ENCODE measurements around the gene ZNF701. TPM values are rescaled to one million over a fixed set of nuclear protein-coding genes. Genes with fewer than 3 reads are reported as not detected.
"Not testable (repeated sequence)": the region's sequence is repeated elsewhere in the genome, so short reads cannot be mapped to it uniquely, and the experiment has no call there.

ZNF701 gene
- total and polyA plus RNA-seq, 2 experiments from 2014 or later = 6.7 TPM

- Histone ChIP-seq H3K4me2 (ENCODE audit: unreplicated experiment) (peak overlapping the region; percentile 98), H3K9me2 (ENCODE audit: insufficient read depth) (no peaks in the 10 kb centered on the region), H3K4me3 (peak overlapping the region; percentile 76), H3F3A (ENCODE audit: insufficient read depth) (peaks cover 9% of the 10 kb centered on the region), H3K9me3 (ENCODE audit: low read depth) (no peaks in the 10 kb centered on the region), H3K27ac (peak overlapping the region; percentile 38), H3K79me2 (ENCODE audit: insufficient read depth) (peaks cover 49% of the 10 kb centered on the region), H4K20me1 (ENCODE audit: insufficient read depth) (no peaks in the 10 kb centered on the region), H3K27me3 (replicated peaks; ENCODE audit: insufficient read depth) (no peaks in the 10 kb centered on the region), H2AFZ (peak overlapping the region; percentile 81), H3K4me1 (ENCODE audit: insufficient read depth) (no peaks in the 10 kb centered on the region), H3K9ac (peak overlapping the region; percentile 68), H3K36me3 (ENCODE audit: low read depth) (no peaks in the 10 kb centered on the region)
- 1 to 2% methylated on average over 35 to 38 of the region's 50 CpGs for WGBS, 2 experiments (ENCODE audit: low coverage in 1 of 2, low lambda C conversion rate in 2 of 2, missing lambda C conversion rate in 2 of 2)
- in situ Hi-C loops (cut with MboI) = no loop called here
- DNase-seq = peak; percentile 94
- TF ChIP-seq EZH2phosphoT487 (IDR thresholded peaks at IDR 0.05; ENCODE audit: insufficient read depth, low read depth) (no peak), EZH2 (IDR thresholded peaks at IDR 0.05; ENCODE audit: insufficient read depth, poor library complexity, severe bottlenecking) (no peak)
Measured at GRCh38 chr19:52535771-52536447, 34.2 kb upstream of the ZNF701 start.

- Histone ChIP-seq H2AFZ (peak overlapping the region; percentile 81), H3K4me3 (peak overlapping the region; percentile 76), H3K9me2 (ENCODE audit: insufficient read depth) (no peaks in the 10 kb centered on the region), H3K4me2 (ENCODE audit: unreplicated experiment) (peak overlapping the region; percentile 98), H4K20me1 (ENCODE audit: insufficient read depth) (no peaks in the 10 kb centered on the region), H3K27me3 (replicated peaks; ENCODE audit: insufficient read depth) (no peaks in the 10 kb centered on the region), H3K27ac (peak overlapping the region; percentile 23; the same call in 1 of the 2 replicates), H3K4me1 (ENCODE audit: insufficient read depth) (no peaks in the 10 kb centered on the region), H3K36me3 (ENCODE audit: low read depth) (no peaks in the 10 kb centered on the region), H3K79me2 (ENCODE audit: insufficient read depth) (peaks cover 50% of the 10 kb centered on the region), H3K9me3 (ENCODE audit: low read depth) (no peaks in the 10 kb centered on the region), H3K9ac (peak overlapping the region; percentile 68), H3F3A (ENCODE audit: insufficient read depth) (peaks cover 9% of the 10 kb centered on the region)
- peak; percentile 56 for DNase-seq
- in situ Hi-C loops (cut with MboI) = no loop called here
- no peak for TF ChIP-seq EZH2 (IDR thresholded peaks at IDR 0.05; ENCODE audit: insufficient read depth, poor library complexity, severe bottlenecking)
- 2% methylated on average over 17 of the region's 17 CpGs for WGBS, 2 experiments (ENCODE audit: low coverage in 1 of 2, low lambda C conversion rate in 2 of 2, missing lambda C conversion rate in 2 of 2)
Measured at GRCh38 chr19:52536448-52536800, 33.7 kb upstream of the ZNF701 start.

- H3K4me3 ChIP-seq; H3K9me3 ChIP-seq (ENCODE audit: low read depth); H3K4me1 ChIP-seq (ENCODE audit: insufficient read depth); H3F3A ChIP-seq (ENCODE audit: insufficient read depth); DNase-seq; H3K27me3 ChIP-seq (replicated peaks; ENCODE audit: insufficient read depth); H2AFZ ChIP-seq; H3K4me2 ChIP-seq (ENCODE audit: unreplicated experiment); H3K9ac ChIP-seq; H3K36me3 ChIP-seq (ENCODE audit: low read depth); H3K27ac ChIP-seq; H3K9me2 ChIP-seq (ENCODE audit: insufficient read depth); in situ Hi-C loops (cut with MboI); H4K20me1 ChIP-seq (ENCODE audit: insufficient read depth): not testable (repeated sequence)
- H3K79me2 ChIP-seq (ENCODE audit: insufficient read depth) = peaks cover 43% of the 10 kb centered on the region
- 64 to 75% methylated on average over 4 of the region's 4 CpGs for WGBS, 2 experiments (ENCODE audit: low coverage in 1 of 2, low lambda C conversion rate in 2 of 2, missing lambda C conversion rate in 2 of 2)
Measured at GRCh38 chr19:52538815-52539214, 31.3 kb upstream of the ZNF701 start.

- H3K9ac ChIP-seq; H3K27ac ChIP-seq; H3K4me1 ChIP-seq (ENCODE audit: insufficient read depth); H3K4me2 ChIP-seq (ENCODE audit: unreplicated experiment); H4K20me1 ChIP-seq (ENCODE audit: insufficient read depth); H3K27me3 ChIP-seq (replicated peaks; ENCODE audit: insufficient read depth); H3K4me3 ChIP-seq; H3K9me2 ChIP-seq (ENCODE audit: insufficient read depth); H3F3A ChIP-seq (ENCODE audit: insufficient read depth); in situ Hi-C loops (cut with MboI); H2AFZ ChIP-seq; H3K9me3 ChIP-seq (ENCODE audit: low read depth): not testable (repeated sequence)
- Histone ChIP-seq H3K79me2 (ENCODE audit: insufficient read depth) (peaks cover 43% of the 10 kb centered on the region), H3K36me3 (ENCODE audit: low read depth) (peaks cover 14% of the 10 kb centered on the region; the same call in 1 of the 2 replicates)
- DNase-seq = peak; percentile 5
- 95 to 99% methylated on average over 5 of the region's 5 CpGs for WGBS, 2 experiments (ENCODE audit: low coverage in 1 of 2, low lambda C conversion rate in 2 of 2, missing lambda C conversion rate in 2 of 2)
Measured at GRCh38 chr19:52541176-52541575, 28.9 kb upstream of the ZNF701 start.

- 91 to 92% methylated on average over 5 of the region's 5 CpGs for WGBS, 2 experiments (ENCODE audit: low coverage in 1 of 2, low lambda C conversion rate in 2 of 2, missing lambda C conversion rate in 2 of 2)
- Histone ChIP-seq H3F3A (ENCODE audit: insufficient read depth) (no peaks in the 10 kb centered on the region), H3K27me3 (replicated peaks; ENCODE audit: insufficient read depth) (no peaks in the 10 kb centered on the region), H3K9me3 (ENCODE audit: low read depth) (no peaks in the 10 kb centered on the region), H3K4me3 (no peak overlapping the region), H2AFZ (no peak overlapping the region), H3K9ac (no peak overlapping the region), H3K79me2 (ENCODE audit: insufficient read depth) (peaks cover 42% of the 10 kb centered on the region), H3K9me2 (ENCODE audit: insufficient read depth) (no peaks in the 10 kb centered on the region), H3K4me1 (ENCODE audit: insufficient read depth) (no peaks in the 10 kb centered on the region), H3K36me3 (ENCODE audit: low read depth) (peaks cover 18% of the 10 kb centered on the region; the same call in 1 of the 2 replicates), H4K20me1 (ENCODE audit: insufficient read depth) (no peaks in the 10 kb centered on the region), H3K4me2 (ENCODE audit: unreplicated experiment) (no peak overlapping the region), H3K27ac (no peak overlapping the region)
- in situ Hi-C loops (cut with MboI) = no loop called here
- DNase-seq = no peak
- TF ChIP-seq EZH2 (IDR thresholded peaks at IDR 0.05; ENCODE audit: insufficient read depth, poor library complexity, severe bottlenecking) (no peak), EZH2phosphoT487 (IDR thresholded peaks at IDR 0.05; ENCODE audit: insufficient read depth, low read depth) (no peak)
Measured at GRCh38 chr19:52541608-52542007, 28.5 kb upstream of the ZNF701 start.

GRCh38 chr19:52542541-52542940, 27.5 kb upstream of the ZNF701 start:
- H2AFZ ChIP-seq; H4K20me1 ChIP-seq (ENCODE audit: insufficient read depth); H3F3A ChIP-seq (ENCODE audit: insufficient read depth); H3K27me3 ChIP-seq (replicated peaks; ENCODE audit: insufficient read depth); H3K27ac ChIP-seq; DNase-seq; H3K4me3 ChIP-seq; H3K4me1 ChIP-seq (ENCODE audit: insufficient read depth); in situ Hi-C loops (cut with MboI); H3K9me3 ChIP-seq (ENCODE audit: low read depth); H3K4me2 ChIP-seq (ENCODE audit: unreplicated experiment); H3K9me2 ChIP-seq (ENCODE audit: insufficient read depth); H3K9ac ChIP-seq: not testable (repeated sequence)
- whole genome bisulfite sequencing, 2 experiments (ENCODE audit: low coverage in 1 of 2, low lambda C conversion rate in 2 of 2, missing lambda C conversion rate in 2 of 2) = 97 to 99% methylated on average over 6 of the region's 6 CpGs
- Histone ChIP-seq H3K36me3 (ENCODE audit: low read depth) (peaks cover 19% of the 10 kb centered on the region; the same call in 1 of the 2 replicates), H3K79me2 (ENCODE audit: insufficient read depth) (peaks cover 33% of the 10 kb centered on the region)
